ENCODE measurements around the gene ZMYND8.
"Not testable (repeated sequence)": the region's sequence is repeated elsewhere in the genome, so short reads cannot be mapped to it uniquely, and the experiment has no call there.

The ZMYND8 gene

GRCh38 chr20:47389867-47390347 is 33.4 kb upstream of the ZMYND8 start:
- no peak for DNase-seq
- Histone ChIP-seq H4K20me1 (ENCODE audit: insufficient read depth, low read length) (no peaks in the 10 kb centered on the region), H3K4me3 (ENCODE audit: low read length) (no peak overlapping the region), H3K9ac (ENCODE audit: low read length) (no peak overlapping the region), H3K9me2 (replicated peaks; ENCODE audit: insufficient read depth, low read length) (no peaks in the 10 kb centered on the region), H3K27ac (ENCODE audit: low read length) (no peak overlapping the region), H3K9me3 (replicated peaks; ENCODE audit: insufficient read depth, low read length) (no peaks in the 10 kb centered on the region), H2AFZ (ENCODE audit: low read length) (no peak overlapping the region), H3K27me3 (replicated peaks; ENCODE audit: insufficient read depth, low read length) (no peaks in the 10 kb centered on the region), H3K4me2 (ENCODE audit: low read depth, low read length) (no peak overlapping the region), H3K79me2 (ENCODE audit: low read length) (no peaks in the 10 kb centered on the region), H3F3A (ENCODE audit: insufficient read depth, low read length) (no peaks in the 10 kb centered on the region), H3K4me1 (ENCODE audit: low read length) (peaks cover 10% of the 10 kb centered on the region), H3K36me3 (replicated peaks; ENCODE audit: insufficient read depth, low read length) (no peaks in the 10 kb centered on the region)
- no peak for TF ChIP-seq EZH2phosphoT487 (IDR thresholded peaks at IDR 0.05; ENCODE audit: low read length)
- no peak for TF ChIP-seq EZH2 (optimal IDR thresholded peaks at IDR 0.05; ENCODE audit: low read depth, low read length)
- no peak for TF ChIP-seq CTCF (IDR thresholded peaks at IDR 0.05; ENCODE audit: low read length)

- not testable (repeated sequence) for H3K79me2 ChIP-seq (ENCODE audit: low read length); H2AFZ ChIP-seq (ENCODE audit: low read length); DNase-seq; H3K4me2 ChIP-seq (ENCODE audit: low read depth, low read length); H3F3A ChIP-seq (ENCODE audit: insufficient read depth, low read length); H3K9me2 ChIP-seq (replicated peaks; ENCODE audit: insufficient read depth, low read length); H4K20me1 ChIP-seq (ENCODE audit: insufficient read depth, low read length); H3K36me3 ChIP-seq (replicated peaks; ENCODE audit: insufficient read depth, low read length); H3K9me3 ChIP-seq (replicated peaks; ENCODE audit: insufficient read depth, low read length); H3K27ac ChIP-seq (ENCODE audit: low read length); H3K4me1 ChIP-seq (ENCODE audit: low read length); H3K9ac ChIP-seq (ENCODE audit: low read length); H3K4me3 ChIP-seq (ENCODE audit: low read length); H3K27me3 ChIP-seq (replicated peaks; ENCODE audit: insufficient read depth, low read length)
These were observed 29.5 kb upstream of the ZMYND8 start for GRCh38 chr20:47385968-47386367.

GRCh38 chr20:47382746-47383415 is 26.4 kb upstream of the ZMYND8 start:
- Histone ChIP-seq H3K27ac (ENCODE audit: low read length) (no peak overlapping the region), H4K20me1 (ENCODE audit: insufficient read depth, low read length) (no peaks in the 10 kb centered on the region), H3K9ac (ENCODE audit: low read length) (no peak overlapping the region), H3K4me1 (ENCODE audit: low read length) (0 out of 2 replicates have a peak, but pooled peaks cover 3% of the 10 kb centered on the region), H2AFZ (ENCODE audit: low read length) (no peak overlapping the region), H3K79me2 (ENCODE audit: low read length) (no peaks in the 10 kb centered on the region), H3K4me3 (ENCODE audit: low read length) (no peak overlapping the region), H3K36me3 (replicated peaks; ENCODE audit: insufficient read depth, low read length) (no peaks in the 10 kb centered on the region), H3F3A (ENCODE audit: insufficient read depth, low read length) (no peaks in the 10 kb centered on the region), H3K9me3 (replicated peaks; ENCODE audit: insufficient read depth, low read length) (no peaks in the 10 kb centered on the region), H3K4me2 (ENCODE audit: low read depth, low read length) (no peak overlapping the region), H3K27me3 (replicated peaks; ENCODE audit: insufficient read depth, low read length) (no peaks in the 10 kb centered on the region), H3K9me2 (replicated peaks; ENCODE audit: insufficient read depth, low read length) (no peaks in the 10 kb centered on the region)
- no peak for TF ChIP-seq EZH2 (optimal IDR thresholded peaks at IDR 0.05; ENCODE audit: low read depth, low read length)
- no peak for TF ChIP-seq CTCF (IDR thresholded peaks at IDR 0.05; ENCODE audit: low read length)
- TF ChIP-seq EZH2phosphoT487 (IDR thresholded peaks at IDR 0.05; ENCODE audit: low read length), result no peak
- no peak for DNase-seq

- H3K4me3 ChIP-seq (ENCODE audit: low read length), result no peak overlapping the region
- no peaks in the 10 kb centered on the region for H3K27me3 ChIP-seq (replicated peaks; ENCODE audit: insufficient read depth, low read length)
- H2AFZ ChIP-seq (ENCODE audit: low read length), result no peak overlapping the region
- no peaks in the 10 kb centered on the region for H3K36me3 ChIP-seq (replicated peaks; ENCODE audit: insufficient read depth, low read length)
- H3K27ac ChIP-seq (ENCODE audit: low read length), result no peak overlapping the region
- H3F3A ChIP-seq (ENCODE audit: insufficient read depth, low read length), result no peaks in the 10 kb centered on the region
- H3K9ac ChIP-seq (ENCODE audit: low read length), result no peak overlapping the region
- H3K79me2 ChIP-seq (ENCODE audit: low read length), result no peaks in the 10 kb centered on the region
- no peaks in the 10 kb centered on the region for H3K9me2 ChIP-seq (replicated peaks; ENCODE audit: insufficient read depth, low read length)
- H4K20me1 ChIP-seq (ENCODE audit: insufficient read depth, low read length), result no peaks in the 10 kb centered on the region
- TF ChIP-seq EZH2 (optimal IDR thresholded peaks at IDR 0.05; ENCODE audit: low read depth, low read length) (no peak), CTCF (IDR thresholded peaks at IDR 0.05; ENCODE audit: low read length) (no peak), EZH2phosphoT487 (IDR thresholded peaks at IDR 0.05; ENCODE audit: low read length) (no peak)
- no peak for DNase-seq
- H3K9me3 ChIP-seq (replicated peaks; ENCODE audit: insufficient read depth, low read length), result no peaks in the 10 kb centered on the region
- H3K4me1 ChIP-seq (ENCODE audit: low read length), result 0 out of 2 replicates have a peak, but pooled peaks cover 3% of the 10 kb centered on the region
- no peak overlapping the region for H3K4me2 ChIP-seq (ENCODE audit: low read depth, low read length)
These were observed 24.0 kb upstream of the ZMYND8 start for GRCh38 chr20:47380481-47380880.
